HCT116 (cell line): ENCODE measurements around the gene PRPF4.

Experiments
- ATF3 ChIP-seq: IDR thresholded peaks from 2 replicates; pipeline ENCODE4 v1.6.1; 2012
- CTCF ChIP-seq, 3 experiments: fragments of 200-600 bp in 1 of 3; sonication (generic) in 1 of 3; IDR thresholded peaks in 2 of 3; conservative IDR thresholded peaks in 1 of 3; 2 replicates each; pipeline ENCODE4 v1.5.1; 2012 to 2017; ENCODE audit warnings: low read depth in 2 of 3, low read length in 2 of 3, antibody characterized with exemption in 1 of 3, borderline replicate concordance in 1 of 3, control low read depth in 1 of 3, mild to moderate bottlenecking in 1 of 3, mixed read lengths in 1 of 3, mixed run types in 1 of 3, moderate library complexity in 1 of 3; ENCODE audit not compliant: insufficient read depth in 1 of 3
- EZH2 ChIP-seq: fragments of 200-600 bp; sonication (generic); IDR thresholded peaks from 2 replicates; pipeline ENCODE4 v1.6.1; 2017; ENCODE audit warnings: antibody characterized with exemption, mixed run types
- EZH2phosphoT487 ChIP-seq: fragments of 200-600 bp; IDR thresholded peaks from 2 replicates; pipeline ENCODE4 v1.6.1; 2018; ENCODE audit warnings: antibody characterized with exemption, borderline replicate concordance
- POLR2A ChIP-seq: IDR thresholded peaks from 2 replicates; pipeline ENCODE4 v1.7.0; 2011; ENCODE audit warnings: borderline replicate concordance; ENCODE audit not compliant: insufficient read depth, insufficient read length; ENCODE audit errors: extremely low read depth
- POLR2AphosphoS5 ChIP-seq: IDR thresholded peaks from 2 replicates; pipeline ENCODE4 v1.6.1; 2011; ENCODE audit warnings: mild to moderate bottlenecking, low read depth, low read length, moderate library complexity
- REST ChIP-seq: IDR thresholded peaks from 2 replicates; pipeline ENCODE4 v1.6.1; 2012; ENCODE audit warnings: low read depth
- SP1 ChIP-seq: IDR thresholded peaks from 2 replicates; pipeline ENCODE4 v1.6.1; 2012; ENCODE audit warnings: low read depth
- YY1 ChIP-seq: IDR thresholded peaks from 2 replicates; pipeline ENCODE4 v1.6.1; 2011; ENCODE audit warnings: low read length, low read depth, moderate library complexity, mild to moderate bottlenecking; ENCODE audit not compliant: insufficient replicate concordance; ENCODE audit errors: extremely low read depth
- ZFX ChIP-seq: fragments of 450-650 bp; IDR thresholded peaks from 2 replicates; pipeline ENCODE4 v1.6.1; 2017
- ZNF274 ChIP-seq: fragments of 200-500 bp; sonication (Bioruptor generic); IDR thresholded peaks from 2 replicates; pipeline ENCODE4 v1.6.1; 2014; ENCODE audit warnings: mild to moderate bottlenecking, low read depth, low read length, inconsistent platforms

- no peak for TF ChIP-seq CTCF (IDR thresholded peaks at IDR 0.05 in 2 of 3, conservative IDR thresholded peaks at IDR 0.05 in 1 of 3; ENCODE audit: borderline replicate concordance in 1 of 3, insufficient read depth in 1 of 3, low read depth in 2 of 3, low read length in 2 of 3)
- no peak for TF ChIP-seq REST
- no peak for TF ChIP-seq EZH2
- TF ChIP-seq EZH2phosphoT487 = no peak
- TF ChIP-seq POLR2AphosphoS5 = no peak
- TF ChIP-seq ATF3 = no peak
- TF ChIP-seq POLR2A = no peak
- TF ChIP-seq ZNF274 = no peak
- TF ChIP-seq YY1 = no peak
- no peak for TF ChIP-seq SP1
- TF ChIP-seq ZFX = no peak
Observed at GRCh38 chr9:113257863-113258262, 17.6 kb upstream of the PRPF4 start.
